HK-2 (cell line): ENCODE data around the gene KAZN.

Experiments
- DNase-seq: peaks from one replicate; pipeline ENCODE4 v3.0.0-alpha.2; 2018; ENCODE audit not compliant: unreplicated experiment

Gene KAZN

GRCh38 chr1:14713077-14713476, 114.6 kb downstream of the KAZN start:
- no peak for DNase-seq

GRCh38 chr1:14715266-14715665, 116.8 kb downstream of the KAZN start:
- no peak for DNase-seq

DNA sequence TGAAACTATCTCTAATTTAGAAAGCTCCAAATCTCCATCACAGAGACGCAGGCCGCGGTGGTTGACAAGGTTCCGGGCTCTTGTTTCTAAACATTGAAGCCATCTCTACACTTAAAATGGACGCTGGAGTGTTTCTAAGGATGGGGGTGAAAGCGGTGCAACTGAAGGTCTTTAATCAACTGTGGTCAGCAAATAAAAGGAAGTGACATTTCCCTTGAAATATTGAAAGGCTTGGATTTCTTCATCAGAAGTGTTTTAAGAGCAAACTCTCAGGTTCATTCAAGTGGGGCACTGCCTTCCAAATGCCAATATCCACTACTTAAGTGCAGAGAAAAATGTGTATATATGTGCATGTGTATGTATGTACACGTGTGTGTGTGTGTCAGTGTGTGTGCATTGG, 117.3 kb downstream of the KAZN start:
- no peak for DNase-seq

- no peak for DNase-seq
These were observed 118.0 kb downstream of the KAZN start for GRCh38 chr1:14716474-14716873.

DNA sequence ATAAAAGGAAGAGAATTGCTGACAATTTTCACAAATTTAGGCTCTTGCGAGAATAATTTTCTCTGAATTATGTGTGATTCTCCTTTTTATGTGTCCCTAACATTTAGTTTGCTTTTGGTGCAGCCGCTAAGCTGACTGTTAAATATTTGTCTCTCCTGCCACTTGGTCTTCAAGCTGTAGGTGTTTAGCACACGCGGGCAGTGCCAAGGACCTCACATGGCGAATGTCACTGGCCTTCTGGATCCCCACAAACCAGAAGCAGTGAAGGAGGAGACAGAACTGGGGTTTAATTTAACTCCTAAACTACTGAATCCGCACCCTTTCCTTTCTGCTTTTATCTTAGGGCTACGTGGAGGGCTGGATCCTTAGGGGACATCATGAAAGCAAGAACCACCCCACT, 120.0 kb downstream of the KAZN start:
- no peak for DNase-seq

DNA sequence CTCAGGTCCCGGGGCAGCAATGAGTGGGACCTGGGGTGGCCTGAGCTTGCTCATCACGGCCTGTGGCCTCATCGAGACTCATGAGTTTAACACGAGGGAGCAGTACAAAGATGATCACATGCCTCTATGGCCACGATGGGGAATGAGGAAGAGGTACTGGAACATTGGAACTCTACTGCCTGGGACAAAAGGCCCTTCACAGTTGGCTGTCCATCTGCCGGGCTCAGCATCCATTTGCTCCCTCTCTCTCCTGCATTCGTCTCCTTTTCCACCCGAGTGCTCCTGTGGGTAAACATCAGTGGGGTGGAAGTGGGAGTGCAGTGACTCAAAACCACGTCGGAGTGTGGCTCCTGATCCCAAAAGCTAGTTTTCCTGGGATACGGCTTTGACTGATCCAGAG, 124.9 kb downstream of the KAZN start:
- DNase-seq, result no peak

- no peak for DNase-seq
These were observed 125.8 kb downstream of the KAZN start for GRCh38 chr1:14724246-14724645.

DNA sequence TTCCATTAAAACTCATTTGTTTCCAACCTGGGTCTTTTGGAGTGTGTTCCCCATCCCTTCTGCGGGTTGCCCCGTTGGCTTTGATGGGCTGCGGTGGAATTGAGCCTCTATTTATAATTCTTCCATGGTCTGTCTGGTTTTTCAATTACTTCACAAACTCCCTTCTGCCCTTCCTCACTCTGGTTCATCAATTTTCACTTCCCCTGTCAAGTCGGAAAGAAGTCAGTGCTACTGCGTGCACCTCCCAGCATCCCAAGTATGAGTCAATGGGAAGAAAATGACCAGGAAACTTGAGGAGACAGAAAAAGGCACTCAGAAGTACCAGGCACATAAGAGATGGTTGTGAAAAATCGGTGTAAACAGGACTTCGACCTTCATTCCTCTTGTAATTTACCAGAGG, 126.2 kb downstream of the KAZN start:
- DNase-seq, result no peak

DNA sequence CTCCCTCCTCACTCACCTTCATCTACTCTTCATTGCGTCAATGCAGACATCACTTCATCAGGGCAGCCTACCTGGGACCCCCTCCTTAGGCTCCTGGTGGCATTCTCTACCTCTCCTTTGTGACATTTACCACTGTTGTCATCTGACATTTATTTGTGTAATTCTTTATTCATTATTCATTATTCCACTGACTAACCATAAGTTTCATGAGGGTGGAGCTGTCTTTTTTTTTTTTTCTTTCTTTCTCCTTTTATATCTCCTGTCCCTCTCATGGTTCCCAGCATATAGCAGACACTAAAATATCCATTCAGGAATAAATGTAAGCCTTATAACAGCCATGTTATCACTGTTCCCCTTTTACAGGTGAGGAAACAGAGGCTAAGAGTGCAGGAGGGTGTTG, 126.8 kb downstream of the KAZN start:
- DNase-seq, result no peak

- DNase-seq, result no peak
These were observed 127.2 kb downstream of the KAZN start for GRCh38 chr1:14725695-14726094.

DNA sequence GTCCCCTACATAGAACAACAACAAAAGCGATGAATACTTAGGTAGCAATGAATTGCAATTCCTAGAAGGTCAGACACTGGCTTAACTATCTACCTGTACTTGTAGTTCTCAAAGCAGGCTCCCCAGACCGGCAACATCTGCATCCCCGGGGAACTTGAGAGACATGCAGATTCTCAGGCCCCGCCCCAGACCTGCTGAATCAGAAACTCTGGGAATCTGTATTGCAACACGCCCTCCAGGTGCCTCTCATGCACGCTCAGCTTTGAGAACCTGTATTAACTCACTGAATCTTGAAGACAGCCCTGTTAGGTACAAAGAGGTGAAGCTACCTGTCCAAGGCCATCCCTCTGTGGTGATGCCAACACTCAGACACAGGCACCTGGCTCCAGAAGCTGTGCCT, 128.1 kb downstream of the KAZN start:
- DNase-seq, result no peak

GRCh38 chr1:14728516-14728915, 130.0 kb downstream of the KAZN start:
- no peak for DNase-seq

DNA sequence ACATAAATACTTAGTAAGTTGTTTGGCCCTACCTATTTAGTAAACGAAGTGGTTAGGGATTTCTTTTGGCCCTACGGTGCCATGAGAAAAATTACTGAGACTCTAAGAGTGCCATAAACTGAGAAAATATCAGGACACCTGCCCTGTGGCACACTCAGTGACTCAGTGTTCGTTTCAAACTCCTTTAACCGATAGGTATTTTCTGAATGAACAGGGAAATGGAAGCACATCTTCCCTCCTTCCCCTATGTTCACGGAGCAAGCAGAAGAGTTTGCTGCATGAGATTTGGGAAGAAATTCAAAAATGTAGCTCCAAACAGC, 134.2 kb downstream of the KAZN start:
- no peak for DNase-seq

GRCh38 chr1:14733048-14733778, 134.7 kb downstream of the KAZN start:
- no peak for DNase-seq

DNA sequence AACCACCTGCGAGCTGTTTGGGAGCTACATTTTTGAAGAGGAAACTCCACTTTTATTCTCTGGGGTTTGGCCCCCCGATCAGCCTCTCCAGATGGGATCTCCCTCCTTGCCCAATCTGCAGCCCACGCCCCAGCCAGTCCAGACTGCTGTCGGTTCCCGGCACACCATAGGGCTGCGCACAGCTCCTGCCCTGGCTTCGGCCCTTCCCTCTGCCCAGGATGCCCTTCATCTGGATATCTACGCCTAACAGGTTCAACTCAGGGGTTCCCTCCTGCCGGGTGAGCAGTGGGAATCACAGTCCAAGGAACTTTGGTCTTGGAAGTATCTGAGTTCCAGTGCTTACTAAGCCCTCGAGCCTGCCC, 135.3 kb downstream of the KAZN start:
- DNase-seq, result no peak

GRCh38 chr1:14735841-14736240, 137.4 kb downstream of the KAZN start:
- no peak for DNase-seq

DNA sequence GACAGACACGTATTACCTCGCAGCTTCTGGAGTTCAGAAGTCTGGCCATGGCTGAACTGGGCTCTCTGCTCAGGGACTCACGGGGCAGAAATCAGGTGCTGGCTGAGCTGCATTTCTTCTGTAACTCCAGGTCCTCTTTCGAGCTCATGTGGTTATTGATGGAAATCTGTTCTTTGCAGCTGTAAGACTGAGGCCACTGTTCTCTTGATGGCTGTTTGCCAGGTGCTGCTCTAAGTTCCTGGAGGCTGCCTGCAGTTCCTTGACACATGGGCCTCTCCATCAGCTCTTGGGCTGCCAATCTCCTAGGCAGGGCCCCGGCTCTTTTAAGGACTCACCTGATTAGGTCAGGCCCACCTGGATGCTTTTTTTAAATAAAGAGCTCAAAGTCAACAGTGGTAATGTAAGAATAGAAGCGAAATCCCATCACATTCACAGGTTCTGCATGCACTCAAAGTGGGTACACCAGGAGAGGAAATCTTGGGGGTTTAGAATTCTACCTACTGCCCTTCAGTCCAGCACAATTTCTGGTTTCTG, 139.1 kb downstream of the KAZN start:
- DNase-seq, result no peak

GRCh38 chr1:14738235-14738634, 139.8 kb downstream of the KAZN start:
- no peak for DNase-seq

- DNase-seq, result no peak
These were observed 140.2 kb downstream of the KAZN start for GRCh38 chr1:14738647-14739046.

- DNase-seq, result no peak
These were observed 140.8 kb downstream of the KAZN start for GRCh38 chr1:14739082-14739832.

- no peak for DNase-seq
These were observed 141.5 kb downstream of the KAZN start for GRCh38 chr1:14740016-14740415.

GRCh38 chr1:14741082-14741481, 142.6 kb downstream of the KAZN start:
- no peak for DNase-seq

DNA sequence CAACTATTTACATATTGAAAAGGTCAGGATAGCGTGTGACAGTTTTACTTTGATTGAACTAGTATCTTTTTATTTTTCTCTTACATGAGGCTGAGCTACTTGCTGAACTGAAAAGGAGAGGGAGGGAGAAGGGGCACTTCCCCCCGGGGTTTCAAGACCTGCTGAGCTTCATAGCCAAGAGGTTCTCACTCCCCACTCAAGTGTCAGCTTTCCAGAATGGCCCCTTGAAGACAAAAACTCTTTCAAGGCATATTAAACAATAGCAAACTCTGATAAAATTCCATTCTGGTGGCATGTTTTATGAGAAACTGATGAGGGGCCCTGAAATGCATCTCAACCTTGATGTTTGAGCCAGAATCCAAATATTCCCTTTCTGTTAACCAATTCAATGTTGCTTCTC, 143.0 kb downstream of the KAZN start:
- DNase-seq, result no peak
